ENCODE results near the gene NRCAM.

The NRCAM gene

GRCh38 chr7:108129018-108129965 lies 326.9 kb downstream of the NRCAM start:
- DNase-seq (ENCODE audit: low spot score) = no peak

GRCh38 chr7:108128514-108128913 lies 327.7 kb downstream of the NRCAM start:
- DNase-seq (ENCODE audit: low spot score) = no peak

- no peak for DNase-seq (ENCODE audit: low spot score)
Observed at GRCh38 chr7:108127461-108127860, 328.8 kb downstream of the NRCAM start.

- DNase-seq (ENCODE audit: low spot score) = no peak
Observed at GRCh38 chr7:108124820-108125219, 331.4 kb downstream of the NRCAM start.

GRCh38 chr7:108122181-108122580 lies 334.1 kb downstream of the NRCAM start:
- no peak for DNase-seq (ENCODE audit: low spot score)

DNA sequence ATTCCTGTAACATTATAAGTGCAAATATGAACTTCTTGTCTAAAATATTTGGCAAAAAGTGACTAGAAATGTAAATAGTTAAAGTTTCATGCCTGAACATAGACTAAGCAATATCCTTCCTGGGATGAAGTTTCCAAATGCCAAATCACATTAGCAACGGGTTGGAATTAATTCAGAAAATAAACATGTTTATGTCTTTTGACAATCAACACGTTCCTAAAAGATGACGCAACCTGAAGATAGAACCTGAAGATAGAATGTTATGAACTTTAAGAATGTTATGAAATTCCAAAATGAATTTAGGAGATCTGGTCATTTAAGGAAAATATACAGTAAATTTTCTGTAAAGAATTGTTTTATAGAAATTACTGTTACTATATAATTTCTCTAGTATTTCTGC lies 335.3 kb downstream of the NRCAM start:
- DNase-seq (ENCODE audit: low spot score) = no peak

GRCh38 chr7:108120196-108120595 lies 336.0 kb downstream of the NRCAM start:
- no peak for DNase-seq (ENCODE audit: low spot score)

DNA sequence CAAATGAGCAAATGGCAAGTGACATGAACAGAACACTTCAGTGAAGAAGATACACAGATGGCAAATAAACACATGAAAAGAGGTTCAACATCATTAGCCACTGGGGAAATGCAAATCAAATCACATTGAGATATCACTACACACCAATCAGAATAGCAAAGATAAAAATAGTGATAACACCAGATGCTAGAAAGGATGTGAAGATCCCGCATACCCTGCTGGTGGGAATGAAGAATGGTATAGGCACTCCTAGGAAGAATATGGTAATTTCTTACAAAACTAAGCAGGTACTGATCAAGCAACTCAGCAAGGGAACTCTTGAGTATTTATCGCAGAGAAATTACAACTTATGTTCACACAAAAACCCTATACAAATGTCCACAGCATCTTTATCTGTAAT lies 337.3 kb downstream of the NRCAM start:
- no peak for DNase-seq (ENCODE audit: low spot score)

DNA sequence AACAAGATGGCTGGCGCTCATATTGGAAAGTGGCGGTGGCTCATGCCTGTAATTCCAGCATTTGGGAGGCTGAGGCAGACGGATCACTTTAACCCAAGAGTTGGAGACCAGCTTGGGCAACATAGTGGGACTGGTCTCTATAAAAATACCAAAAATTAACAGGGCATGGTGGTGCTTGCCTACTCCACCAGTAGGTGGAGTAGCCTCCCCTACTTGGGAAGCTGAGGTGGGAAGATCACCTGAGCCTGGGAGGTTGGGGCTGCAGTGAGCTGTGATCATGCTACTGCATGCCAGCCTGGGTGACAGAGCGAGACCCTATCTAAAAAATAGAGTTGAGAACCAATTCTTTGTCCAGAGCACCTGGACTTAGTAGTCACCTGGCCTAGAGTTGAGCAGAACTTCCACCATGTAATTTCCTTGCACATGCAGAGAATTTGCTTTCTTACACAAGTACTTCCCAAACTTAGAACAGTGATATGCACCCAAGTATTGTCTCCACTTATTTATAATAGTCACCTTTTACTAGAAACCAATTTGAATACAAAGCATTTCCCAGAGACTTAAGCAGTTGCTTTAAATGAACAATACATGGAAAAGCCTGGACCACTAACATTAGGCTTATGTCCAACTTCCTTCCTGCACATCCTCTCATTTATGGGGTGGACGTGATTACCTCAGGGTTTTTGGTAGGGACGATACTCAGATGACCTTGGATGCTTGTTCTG lies 342.0 kb downstream of the NRCAM start:
- no peak for DNase-seq (ENCODE audit: low spot score)

DNA sequence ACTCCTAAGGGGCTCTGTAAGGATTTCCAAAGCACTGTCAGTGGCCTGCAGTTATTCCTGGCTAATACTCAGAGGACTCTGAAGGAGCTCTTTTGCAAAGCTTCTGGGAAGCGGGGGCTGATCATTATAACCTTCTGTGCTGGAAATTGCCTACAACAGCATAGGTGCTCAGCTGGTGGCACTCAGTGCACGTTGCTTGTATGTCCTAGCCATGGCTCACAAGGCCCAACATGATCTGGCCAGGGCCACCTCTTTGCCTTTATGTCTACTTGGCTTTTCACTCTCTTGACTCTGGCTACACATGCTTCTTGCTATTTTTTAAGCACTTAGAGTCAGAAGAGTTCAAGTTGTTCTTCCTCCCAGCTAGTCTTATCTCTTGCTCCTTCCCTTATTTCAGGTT lies 343.6 kb downstream of the NRCAM start:
- no peak for DNase-seq (ENCODE audit: low spot score)

DNA sequence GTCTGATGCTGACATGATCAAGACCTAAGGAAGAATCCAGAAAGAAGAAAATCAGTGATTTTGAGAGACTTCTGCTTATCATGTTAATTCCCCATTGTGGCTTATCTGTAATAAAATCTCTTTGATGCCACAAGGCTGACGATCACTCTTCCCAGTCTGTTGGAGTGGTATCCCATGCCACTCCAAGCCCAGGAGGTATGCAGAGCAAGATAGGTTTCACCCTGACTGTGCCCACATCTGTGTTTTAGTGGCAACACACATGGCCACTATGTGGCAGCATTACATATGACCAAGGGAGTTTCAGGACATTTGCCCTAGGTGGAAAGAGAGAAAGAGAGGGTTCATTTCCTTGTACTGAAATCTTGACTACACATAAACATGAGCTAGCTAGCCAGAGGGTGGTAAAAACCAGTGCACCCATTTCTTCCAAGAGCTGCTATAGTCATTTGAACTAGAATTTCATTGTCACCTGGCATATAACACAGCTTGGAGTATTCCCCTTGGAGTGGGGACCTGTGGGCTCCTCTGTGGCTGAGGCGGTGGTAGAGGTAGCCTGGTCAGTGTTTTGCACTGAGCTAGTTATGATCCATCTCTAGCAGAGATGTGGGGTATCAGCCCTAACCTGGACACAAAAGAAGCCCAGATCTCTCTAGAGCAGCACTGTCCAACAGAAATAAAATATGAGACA lies 346.9 kb downstream of the NRCAM start:
- no peak for DNase-seq (ENCODE audit: low spot score)

DNA sequence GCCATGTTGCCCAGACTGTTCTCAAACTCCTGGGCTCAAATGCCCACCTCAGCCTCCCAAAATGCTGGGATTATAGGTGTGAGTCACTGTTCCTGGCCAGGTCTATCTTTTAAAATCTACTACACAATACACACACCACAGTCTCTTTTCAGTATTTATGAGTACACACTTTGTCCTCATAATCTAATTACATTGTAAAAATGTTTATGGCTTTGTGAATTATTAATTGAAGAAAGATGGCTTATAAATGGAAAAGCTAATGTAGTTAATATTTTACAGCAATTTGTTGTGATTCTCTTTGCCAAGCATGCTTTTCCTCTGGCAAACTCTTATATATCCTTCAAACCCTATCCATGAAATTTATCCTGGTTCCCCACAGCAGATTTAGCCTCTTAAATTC lies 348.1 kb downstream of the NRCAM start:
- no peak for DNase-seq (ENCODE audit: low spot score)

- DNase-seq (ENCODE audit: low spot score) = no peak
Observed at GRCh38 chr7:108104324-108104723, 351.9 kb downstream of the NRCAM start.

- DNase-seq (ENCODE audit: low spot score) = no peak
Observed at GRCh38 chr7:108103558-108104298, 352.5 kb downstream of the NRCAM start.

- no peak for DNase-seq (ENCODE audit: low spot score)
Observed at GRCh38 chr7:108102671-108103312, 353.4 kb downstream of the NRCAM start.

DNA sequence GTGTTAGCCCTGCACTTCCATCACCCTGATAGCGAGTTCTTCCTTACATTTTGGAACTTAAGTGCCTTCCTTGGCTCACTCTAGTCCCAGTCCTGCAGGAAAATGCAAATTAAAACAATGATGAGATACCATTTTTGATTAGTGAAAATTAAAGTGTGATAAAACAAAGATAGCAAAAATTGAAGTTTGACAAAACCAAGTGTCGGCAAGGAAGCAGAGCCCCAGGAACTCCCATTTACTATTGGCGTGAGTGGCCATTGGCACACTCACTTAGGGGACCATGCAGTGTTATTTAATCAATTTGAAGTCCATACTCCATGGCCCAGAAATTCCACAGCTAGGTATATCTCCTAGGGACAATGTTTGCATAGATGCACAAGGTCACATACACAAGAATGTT lies 354.5 kb downstream of the NRCAM start:
- DNase-seq (ENCODE audit: low spot score) = no peak

GRCh38 chr7:108099713-108100112 lies 356.5 kb downstream of the NRCAM start:
- no peak for DNase-seq (ENCODE audit: low spot score)

GRCh38 chr7:108097703-108098102 lies 358.5 kb downstream of the NRCAM start:
- no peak for DNase-seq (ENCODE audit: low spot score)

All from hepatic stellate cell (primary cell).